Measurements from ENCODE around the gene KRT84.

KRT84 gene

DNA sequence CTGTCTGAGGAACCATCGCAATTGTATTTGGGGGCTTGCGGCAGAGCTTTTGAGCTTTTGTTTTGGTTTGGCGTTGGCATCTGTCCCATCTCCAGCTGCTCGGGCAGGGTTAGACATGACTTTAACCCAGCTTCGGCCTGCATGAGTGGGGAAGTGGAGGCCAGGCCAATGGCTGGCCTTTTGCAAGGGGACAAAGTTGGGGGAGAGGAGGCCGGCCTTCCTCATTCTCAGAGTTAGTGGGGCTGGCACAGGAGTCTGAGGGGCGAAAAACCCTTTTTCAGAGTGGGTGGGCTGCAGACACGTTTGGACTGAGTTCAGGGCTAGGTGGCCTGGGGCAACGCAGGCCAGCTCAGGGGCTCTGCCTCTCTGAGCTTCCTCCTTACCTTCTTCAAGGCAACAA is 15.5 kb upstream of the KRT84 start:
- DNase-seq: no peak
- Histone ChIP-seq H3K27me3 (replicated peaks; ENCODE audit: control insufficient read depth, insufficient read depth, low read length, poor library complexity, severe bottlenecking) (no peaks in the 10 kb centered on the region), H3K36me3 (ENCODE audit: control insufficient read depth, insufficient read depth, low read length) (no peaks in the 10 kb centered on the region), H3K9me3 (ENCODE audit: control insufficient read depth, low read length) (no peaks in the 10 kb centered on the region), H3K4me1 (ENCODE audit: control insufficient read depth, insufficient read depth, low read length, poor library complexity, severe bottlenecking) (no peaks in the 10 kb centered on the region), H3K4me3 (ENCODE audit: insufficient read depth, low read depth, low read length, poor library complexity, severe bottlenecking) (no peak overlapping the region), H3K27ac (ENCODE audit: insufficient read depth, low read length, poor library complexity, severe bottlenecking) (no peak overlapping the region)

DNA sequence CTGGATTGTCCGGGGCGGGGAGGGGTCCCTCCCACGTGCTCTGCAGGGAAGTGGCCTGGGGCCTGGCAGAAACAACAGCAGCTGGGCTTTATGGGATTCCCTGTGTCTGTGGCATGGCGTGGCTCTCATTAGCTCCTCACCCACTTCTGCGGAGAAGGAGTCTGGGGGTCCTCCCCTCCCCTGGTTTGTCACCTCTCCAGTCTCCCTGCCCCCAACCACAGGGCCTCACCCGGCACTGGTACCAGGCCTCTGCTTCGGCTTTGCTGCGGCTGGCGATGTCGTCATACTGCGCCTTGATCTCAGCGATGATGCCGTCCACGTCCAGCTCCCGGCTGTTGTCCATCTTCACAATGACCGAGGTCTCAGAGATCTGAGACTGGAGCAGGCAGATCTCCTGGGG is 14.3 kb upstream of the KRT84 start:
- Histone ChIP-seq H3K27me3 (replicated peaks; ENCODE audit: control insufficient read depth, insufficient read depth, low read length, poor library complexity, severe bottlenecking) (no peaks in the 10 kb centered on the region), H3K36me3 (ENCODE audit: control insufficient read depth, insufficient read depth, low read length) (no peaks in the 10 kb centered on the region), H3K4me3 (ENCODE audit: insufficient read depth, low read depth, low read length, poor library complexity, severe bottlenecking) (no peak overlapping the region), H3K27ac (ENCODE audit: insufficient read depth, low read length, poor library complexity, severe bottlenecking) (no peak overlapping the region), H3K9me3 (ENCODE audit: control insufficient read depth, low read length) (no peaks in the 10 kb centered on the region), H3K4me1 (ENCODE audit: control insufficient read depth, insufficient read depth, low read length, poor library complexity, severe bottlenecking) (no peaks in the 10 kb centered on the region)
- no peak for DNase-seq

DNA sequence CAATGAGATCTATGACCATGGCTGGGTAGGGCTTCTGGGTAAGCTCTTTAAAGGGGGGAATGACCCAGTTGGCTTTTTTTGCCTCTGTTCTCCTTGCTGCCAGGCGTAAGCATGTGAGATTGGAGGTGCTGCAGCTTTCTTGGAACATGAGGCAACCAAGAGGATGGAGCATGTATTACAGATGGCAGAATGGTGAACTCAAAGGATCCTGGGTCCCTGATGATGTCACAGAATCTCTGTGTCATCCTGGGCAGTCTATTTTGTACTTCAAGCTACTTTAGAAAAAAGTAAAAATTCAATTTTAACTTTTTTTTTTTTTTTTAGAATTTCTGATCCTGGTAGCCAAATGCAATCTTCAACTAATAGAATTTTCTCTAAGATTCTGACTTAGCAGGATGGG is 12.7 kb upstream of the KRT84 start:
- H3K4me3 ChIP-seq (ENCODE audit: insufficient read depth, low read depth, low read length, poor library complexity, severe bottlenecking): no peak overlapping the region
- H3K9me3 ChIP-seq (ENCODE audit: control insufficient read depth, low read length): no peaks in the 10 kb centered on the region
- no peaks in the 10 kb centered on the region for H3K36me3 ChIP-seq (ENCODE audit: control insufficient read depth, insufficient read depth, low read length)
- H3K27ac ChIP-seq (ENCODE audit: insufficient read depth, low read length, poor library complexity, severe bottlenecking): no peak overlapping the region
- H3K27me3 ChIP-seq (replicated peaks; ENCODE audit: control insufficient read depth, insufficient read depth, low read length, poor library complexity, severe bottlenecking): no peaks in the 10 kb centered on the region
- H3K4me1 ChIP-seq (ENCODE audit: control insufficient read depth, insufficient read depth, low read length, poor library complexity, severe bottlenecking): no peaks in the 10 kb centered on the region
- DNase-seq: no peak

GRCh38 chr12:52396656-52397055 is 11.2 kb upstream of the KRT84 start:
- no peaks in the 10 kb centered on the region for H3K9me3 ChIP-seq (ENCODE audit: control insufficient read depth, low read length)
- H3K4me3 ChIP-seq (ENCODE audit: insufficient read depth, low read depth, low read length, poor library complexity, severe bottlenecking): no peak overlapping the region
- H3K4me1 ChIP-seq (ENCODE audit: control insufficient read depth, insufficient read depth, low read length, poor library complexity, severe bottlenecking): no peaks in the 10 kb centered on the region
- no peaks in the 10 kb centered on the region for H3K27me3 ChIP-seq (replicated peaks; ENCODE audit: control insufficient read depth, insufficient read depth, low read length, poor library complexity, severe bottlenecking)
- no peak overlapping the region for H3K27ac ChIP-seq (ENCODE audit: insufficient read depth, low read length, poor library complexity, severe bottlenecking)
- DNase-seq: no peak
- H3K36me3 ChIP-seq (ENCODE audit: control insufficient read depth, insufficient read depth, low read length): no peaks in the 10 kb centered on the region

- no peaks in the 10 kb centered on the region for H3K36me3 ChIP-seq (ENCODE audit: control insufficient read depth, insufficient read depth, low read length)
- H3K27ac ChIP-seq (ENCODE audit: insufficient read depth, low read length, poor library complexity, severe bottlenecking): no peak overlapping the region
- H3K4me1 ChIP-seq (ENCODE audit: control insufficient read depth, insufficient read depth, low read length, poor library complexity, severe bottlenecking): no peaks in the 10 kb centered on the region
- no peaks in the 10 kb centered on the region for H3K27me3 ChIP-seq (replicated peaks; ENCODE audit: control insufficient read depth, insufficient read depth, low read length, poor library complexity, severe bottlenecking)
- no peak overlapping the region for H3K4me3 ChIP-seq (ENCODE audit: insufficient read depth, low read depth, low read length, poor library complexity, severe bottlenecking)
- no peaks in the 10 kb centered on the region for H3K9me3 ChIP-seq (ENCODE audit: control insufficient read depth, low read length)
- no peak for DNase-seq
These were observed 10.4 kb upstream of the KRT84 start for GRCh38 chr12:52395761-52396434.

DNA sequence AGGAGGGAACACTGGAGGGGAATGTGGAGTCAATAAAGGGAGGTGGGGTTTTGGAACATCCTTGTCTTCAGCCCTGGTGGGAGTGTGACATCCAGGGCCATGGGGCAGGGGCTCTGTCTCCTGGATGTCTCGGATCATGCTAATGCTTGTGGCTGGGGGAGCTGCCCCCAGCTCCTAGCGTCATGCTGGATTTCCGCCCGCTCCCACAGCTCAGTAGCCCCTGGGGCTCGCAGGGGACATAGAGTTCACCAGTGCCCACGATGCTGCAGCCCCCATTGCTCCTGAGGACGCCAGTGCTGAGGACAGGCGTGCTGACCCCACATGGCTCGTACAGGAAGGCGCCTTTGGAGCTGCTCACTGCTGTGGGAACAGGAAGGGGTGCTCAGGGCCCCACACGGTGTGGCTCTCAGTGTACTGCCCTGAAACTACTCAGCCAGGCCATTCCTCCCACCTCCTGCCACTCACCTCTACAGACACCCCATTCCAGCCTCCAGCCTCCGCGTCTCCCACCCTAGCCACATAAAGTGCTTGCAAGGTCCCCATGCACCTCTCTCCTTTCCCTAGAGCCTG is 9.5 kb upstream of the KRT84 start:
- Histone ChIP-seq H3K27ac (ENCODE audit: insufficient read depth, low read length, poor library complexity, severe bottlenecking) (no peak overlapping the region), H3K36me3 (ENCODE audit: control insufficient read depth, insufficient read depth, low read length) (no peaks in the 10 kb centered on the region), H3K4me1 (ENCODE audit: control insufficient read depth, insufficient read depth, low read length, poor library complexity, severe bottlenecking) (no peaks in the 10 kb centered on the region), H3K27me3 (replicated peaks; ENCODE audit: control insufficient read depth, insufficient read depth, low read length, poor library complexity, severe bottlenecking) (no peaks in the 10 kb centered on the region), H3K9me3 (ENCODE audit: control insufficient read depth, low read length) (no peaks in the 10 kb centered on the region), H3K4me3 (ENCODE audit: insufficient read depth, low read depth, low read length, poor library complexity, severe bottlenecking) (no peak overlapping the region)
- no peak for DNase-seq

GRCh38 chr12:52392465-52393007 is 7.1 kb upstream of the KRT84 start:
- Histone ChIP-seq H3K4me1 (ENCODE audit: control insufficient read depth, insufficient read depth, low read length, poor library complexity, severe bottlenecking) (no peaks in the 10 kb centered on the region), H3K27me3 (replicated peaks; ENCODE audit: control insufficient read depth, insufficient read depth, low read length, poor library complexity, severe bottlenecking) (no peaks in the 10 kb centered on the region), H3K36me3 (ENCODE audit: control insufficient read depth, insufficient read depth, low read length) (no peaks in the 10 kb centered on the region), H3K9me3 (ENCODE audit: control insufficient read depth, low read length) (no peaks in the 10 kb centered on the region), H3K27ac (ENCODE audit: insufficient read depth, low read length, poor library complexity, severe bottlenecking) (no peak overlapping the region), H3K4me3 (ENCODE audit: insufficient read depth, low read depth, low read length, poor library complexity, severe bottlenecking) (no peak overlapping the region)
- no peak for DNase-seq

DNA sequence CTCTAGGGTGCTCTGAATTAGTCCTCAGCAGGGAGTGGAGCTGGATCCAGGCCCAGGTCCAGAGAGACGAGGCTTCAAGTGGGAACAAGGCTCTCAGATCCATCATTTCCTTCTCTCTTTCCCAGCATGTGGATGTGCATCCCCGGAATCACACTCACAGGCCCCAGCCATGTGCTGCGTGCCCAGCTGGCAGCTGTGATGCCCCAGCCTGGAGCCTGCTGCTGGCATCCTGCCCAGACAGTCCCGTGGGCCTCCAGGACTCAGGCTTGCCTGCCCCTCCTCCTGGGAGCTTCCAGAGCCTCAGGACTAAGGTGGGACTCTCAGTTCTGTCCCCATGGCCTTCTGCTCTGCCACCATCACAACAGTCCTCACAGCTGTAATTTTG is 6.2 kb upstream of the KRT84 start:
- no peak overlapping the region for H3K27ac ChIP-seq (ENCODE audit: insufficient read depth, low read length, poor library complexity, severe bottlenecking)
- no peaks in the 10 kb centered on the region for H3K36me3 ChIP-seq (ENCODE audit: control insufficient read depth, insufficient read depth, low read length)
- no peak overlapping the region for H3K4me3 ChIP-seq (ENCODE audit: insufficient read depth, low read depth, low read length, poor library complexity, severe bottlenecking)
- no peaks in the 10 kb centered on the region for H3K27me3 ChIP-seq (replicated peaks; ENCODE audit: control insufficient read depth, insufficient read depth, low read length, poor library complexity, severe bottlenecking)
- H3K9me3 ChIP-seq (ENCODE audit: control insufficient read depth, low read length): no peaks in the 10 kb centered on the region
- H3K4me1 ChIP-seq (ENCODE audit: control insufficient read depth, insufficient read depth, low read length, poor library complexity, severe bottlenecking): no peaks in the 10 kb centered on the region
- no peak for DNase-seq

GRCh38 chr12:52390739-52391617 is 5.5 kb upstream of the KRT84 start:
- Histone ChIP-seq H3K9me3 (ENCODE audit: control insufficient read depth, low read length) (no peaks in the 10 kb centered on the region), H3K27me3 (replicated peaks; ENCODE audit: control insufficient read depth, insufficient read depth, low read length, poor library complexity, severe bottlenecking) (no peaks in the 10 kb centered on the region), H3K36me3 (ENCODE audit: control insufficient read depth, insufficient read depth, low read length) (no peaks in the 10 kb centered on the region), H3K4me1 (ENCODE audit: control insufficient read depth, insufficient read depth, low read length, poor library complexity, severe bottlenecking) (no peaks in the 10 kb centered on the region), H3K27ac (ENCODE audit: insufficient read depth, low read length, poor library complexity, severe bottlenecking) (no peak overlapping the region), H3K4me3 (ENCODE audit: insufficient read depth, low read depth, low read length, poor library complexity, severe bottlenecking) (no peak overlapping the region)
- no peak for DNase-seq
